D721Med (cell line): ENCODE data around the gene MCU.
"Not testable (repeated sequence)": the region's sequence is repeated elsewhere in the genome, so short reads cannot be mapped to it uniquely, and the experiment has no call there.

Source experiments
- DNase-seq: peaks from one replicate; pipeline ENCODE4 v3.0.0; 2011; ENCODE audit warnings: low spot score; ENCODE audit not compliant: insufficient read length
- FAIRE-seq: peaks from 2 replicates; lab custom pipeline; 2011; peaks lifted over from hg19 to GRCh38; lab: Jason Lieb, UNC
- TF ChIP-seq, protein P1 (sequence below): IDR thresholded peaks from 2 replicates; pipeline ENCODE4 v1.5.1; 2012; ENCODE audit warnings: mild to moderate bottlenecking, control low read depth; ENCODE audit not compliant: insufficient read depth; ENCODE audit errors: missing control alignments

The MCU gene

DNA sequence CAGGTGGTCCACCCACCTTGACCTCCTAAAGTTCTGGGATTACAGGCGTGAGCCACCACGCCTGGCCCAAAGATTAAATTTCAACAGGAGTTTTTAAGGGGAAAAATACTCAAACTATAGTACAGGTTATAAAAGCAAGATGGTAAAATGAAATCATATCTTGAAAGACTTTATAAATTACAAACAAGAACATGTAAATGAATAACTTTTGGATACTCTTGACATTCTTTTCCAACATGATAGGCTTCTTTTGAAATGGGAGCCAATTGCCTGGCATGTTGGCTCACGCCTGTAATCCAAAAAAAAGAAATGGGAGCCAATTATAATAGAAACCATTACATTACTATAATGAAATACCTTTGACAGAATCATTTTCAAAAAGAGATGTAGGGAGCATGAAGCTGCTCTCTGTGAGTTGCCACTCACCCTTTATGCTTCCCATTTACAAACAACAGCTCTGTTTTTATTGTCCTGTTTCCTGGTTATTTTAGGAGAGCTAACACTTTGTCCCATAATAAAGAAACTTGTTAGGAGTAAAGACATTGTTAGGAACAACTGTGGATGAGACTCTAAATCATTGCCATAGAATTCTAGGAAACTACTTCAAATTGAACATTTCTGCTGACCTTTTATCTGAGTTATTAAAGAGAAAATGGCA lies 24.6 kb upstream of the MCU start:
- TF ChIP-seq, protein P1, sequence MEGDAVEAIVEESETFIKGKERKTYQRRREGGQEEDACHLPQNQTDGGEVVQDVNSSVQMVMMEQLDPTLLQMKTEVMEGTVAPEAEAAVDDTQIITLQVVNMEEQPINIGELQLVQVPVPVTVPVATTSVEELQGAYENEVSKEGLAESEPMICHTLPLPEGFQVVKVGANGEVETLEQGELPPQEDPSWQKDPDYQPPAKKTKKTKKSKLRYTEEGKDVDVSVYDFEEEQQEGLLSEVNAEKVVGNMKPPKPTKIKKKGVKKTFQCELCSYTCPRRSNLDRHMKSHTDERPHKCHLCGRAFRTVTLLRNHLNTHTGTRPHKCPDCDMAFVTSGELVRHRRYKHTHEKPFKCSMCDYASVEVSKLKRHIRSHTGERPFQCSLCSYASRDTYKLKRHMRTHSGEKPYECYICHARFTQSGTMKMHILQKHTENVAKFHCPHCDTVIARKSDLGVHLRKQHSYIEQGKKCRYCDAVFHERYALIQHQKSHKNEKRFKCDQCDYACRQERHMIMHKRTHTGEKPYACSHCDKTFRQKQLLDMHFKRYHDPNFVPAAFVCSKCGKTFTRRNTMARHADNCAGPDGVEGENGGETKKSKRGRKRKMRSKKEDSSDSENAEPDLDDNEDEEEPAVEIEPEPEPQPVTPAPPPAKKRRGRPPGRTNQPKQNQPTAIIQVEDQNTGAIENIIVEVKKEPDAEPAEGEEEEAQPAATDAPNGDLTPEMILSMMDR: no peak
- no peak for FAIRE-seq
- DNase-seq: no peak

DNA sequence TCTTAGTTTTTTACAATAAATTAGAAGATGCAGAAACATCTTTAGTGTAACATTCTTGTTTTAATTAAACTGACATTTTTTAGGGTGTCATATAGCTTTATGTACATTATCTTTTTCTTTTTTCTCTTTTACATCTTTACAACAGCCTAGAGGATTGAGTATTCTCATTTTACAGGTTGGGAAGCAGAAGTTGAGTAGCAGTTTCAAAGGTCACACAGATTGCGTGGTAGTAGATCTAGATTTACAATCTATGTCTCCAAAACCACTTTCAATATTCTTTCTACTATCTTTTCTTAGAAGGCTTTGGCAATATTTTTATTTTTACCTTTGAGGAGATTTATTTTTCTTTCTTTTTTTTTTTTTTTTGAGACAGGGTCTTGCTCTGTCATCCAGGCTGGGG lies 18.7 kb upstream of the MCU start:
- FAIRE-seq: no peak

DNA sequence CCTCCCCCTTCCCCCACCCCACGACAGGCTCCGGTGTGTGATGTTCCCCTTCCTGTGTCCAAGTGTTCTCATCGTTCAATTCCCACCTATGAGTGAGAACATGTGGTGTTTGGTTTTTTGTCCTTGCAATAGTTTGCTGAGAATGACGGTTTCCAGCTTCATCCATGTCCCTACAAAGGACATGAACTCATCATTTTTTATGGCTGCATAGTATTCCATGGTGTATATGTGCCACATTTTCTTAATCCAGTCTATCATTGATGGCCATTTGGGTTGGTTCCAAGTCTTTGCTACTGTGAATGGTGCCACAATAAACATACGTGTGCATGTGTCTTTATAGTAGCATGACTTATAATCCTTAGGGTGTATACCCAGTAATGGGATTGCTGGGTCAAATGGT lies 17.8 kb upstream of the MCU start:
- DNase-seq, FAIRE-seq: not testable (repeated sequence)

More for the DNA sequence above, 18.7 kb upstream of the MCU start:
- DNase-seq: no peak
- TF ChIP-seq, protein P1: no peak

DNA sequence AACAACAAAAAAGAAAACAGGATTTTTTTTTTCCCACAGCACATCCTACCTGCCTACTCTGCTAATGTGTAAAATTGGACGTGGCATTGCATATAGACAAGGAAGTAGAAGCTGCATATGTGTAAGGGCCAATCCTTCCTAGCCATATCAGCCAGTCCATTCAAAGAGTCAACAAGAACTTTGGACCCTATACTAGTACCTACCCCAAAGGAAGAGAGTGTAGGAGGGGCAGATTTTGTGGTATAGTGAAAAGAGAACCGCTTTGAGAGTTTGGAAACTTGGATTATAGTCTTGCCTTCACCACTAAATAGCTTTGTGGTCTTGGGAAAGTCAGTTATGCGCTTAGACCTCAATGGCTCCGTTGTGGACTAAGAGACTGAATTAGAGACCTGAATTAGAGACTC lies 12.1 kb upstream of the MCU start:
- DNase-seq: no peak
- TF ChIP-seq, protein P1: no peak

DNA sequence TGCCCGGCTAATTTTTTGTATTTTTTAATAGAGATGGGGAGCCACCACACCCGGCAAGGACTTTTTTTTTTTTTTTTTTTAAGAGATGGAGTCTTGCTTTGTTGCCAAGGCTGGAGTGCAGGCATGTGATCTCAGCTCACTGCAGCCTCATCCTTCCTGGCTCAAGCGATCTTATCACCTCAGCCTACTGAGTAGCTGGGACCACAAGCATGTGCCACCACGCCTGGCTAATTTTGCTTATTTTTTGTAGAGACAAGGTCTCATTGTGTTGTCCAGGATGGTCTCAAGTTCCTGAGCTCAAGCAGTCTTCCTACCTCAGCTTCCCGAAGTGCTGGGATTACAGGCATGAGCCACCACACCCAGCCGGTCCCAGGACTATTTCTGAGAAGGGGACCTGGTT lies 9.3 kb upstream of the MCU start:
- no peak for FAIRE-seq
- no peak for DNase-seq
- TF ChIP-seq, protein P1: no peak

More for the DNA sequence above, 12.1 kb upstream of the MCU start:
- FAIRE-seq: no peak

DNA sequence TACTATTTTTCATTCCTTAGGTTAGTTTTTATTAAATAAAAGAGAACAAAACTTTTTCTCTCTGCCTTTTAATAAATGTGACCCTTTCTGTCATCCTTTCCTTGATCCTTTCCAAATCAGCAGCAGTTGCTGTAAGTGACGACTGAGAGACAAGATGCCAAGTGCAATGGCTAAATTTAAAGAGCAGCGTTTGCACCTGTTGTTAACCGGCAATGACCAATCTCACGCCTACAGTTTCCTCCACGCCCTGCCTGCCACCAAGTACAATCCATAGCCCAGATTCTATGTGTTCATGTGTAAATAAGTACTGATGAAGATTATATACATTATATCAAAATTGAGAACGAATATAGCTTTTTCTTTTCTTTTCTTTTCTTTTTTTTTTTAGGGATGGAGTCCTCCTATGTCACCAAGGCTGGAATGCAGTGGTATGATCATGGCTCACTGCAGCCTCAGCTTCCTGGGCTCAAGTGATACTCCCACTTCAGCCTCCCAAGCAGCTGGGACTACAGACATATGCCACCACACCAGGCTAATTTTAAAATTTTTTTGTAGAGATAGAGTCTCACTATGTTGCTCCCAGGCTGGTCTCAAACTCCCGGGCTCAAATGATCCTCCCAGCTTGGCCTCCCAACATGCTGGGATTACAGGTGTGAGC lies 6.5 kb upstream of the MCU start:
- no peak for FAIRE-seq
- TF ChIP-seq, protein P1: no peak
- no peak for DNase-seq

DNA sequence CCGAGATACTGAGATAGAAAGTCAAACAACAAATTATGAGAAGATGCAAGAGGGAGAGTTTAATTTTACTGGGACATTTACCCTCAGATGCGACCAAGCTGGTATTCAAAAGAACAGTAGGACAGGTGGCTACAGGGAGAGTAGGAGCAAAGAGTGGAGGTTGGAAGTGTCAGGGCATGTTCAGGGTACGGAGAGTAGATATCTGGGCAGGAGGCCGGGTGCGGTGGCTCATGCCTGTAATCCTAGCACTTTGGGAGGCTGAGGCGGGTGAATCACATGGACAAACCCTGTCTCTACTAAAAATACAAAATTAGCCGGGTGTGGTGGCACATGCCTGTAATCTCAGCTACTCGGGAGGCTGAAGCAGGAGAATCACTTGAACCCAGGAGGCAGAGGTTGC lies 5.5 kb upstream of the MCU start:
- DNase-seq, FAIRE-seq: not testable (repeated sequence)

DNA sequence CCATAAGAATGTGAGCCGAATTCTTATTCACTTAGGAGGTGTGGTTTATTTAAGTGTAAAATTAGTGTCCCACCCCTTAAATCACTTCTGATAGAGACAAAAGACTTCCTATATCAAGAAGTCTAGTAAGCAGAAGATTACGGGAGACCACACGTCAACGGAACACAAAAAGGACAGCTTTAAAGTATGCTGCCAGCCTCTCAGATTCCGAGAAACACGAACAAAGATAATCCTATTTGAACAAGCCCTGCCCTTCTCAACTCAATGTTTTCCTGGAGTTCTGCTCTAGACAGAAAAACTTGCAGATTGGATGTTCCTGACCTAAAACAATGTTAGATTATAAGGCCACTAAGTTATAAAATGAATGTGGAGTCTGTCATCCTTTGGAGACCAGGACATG lies 4.9 kb upstream of the MCU start:
- no peak for DNase-seq
- no peak for FAIRE-seq
- TF ChIP-seq, protein P1: no peak
